Brain microvascular endothelial cell (primary cell): ENCODE measurements around the gene LYVE1.

ENCODE experiments used
- DNase-seq: peaks from one replicate; pipeline ENCODE4 v3.0.0-alpha.2; 2020
- H3K27ac ChIP-seq: fragments of 250-450 bp; sonication (Bioruptor Pico); 2 replicates; pipeline ENCODE4 v1.5.1; 2020; ENCODE audit warnings: mild to moderate bottlenecking, moderate library complexity
- H3K27me3 ChIP-seq: fragments of 250-450 bp; sonication (Bioruptor Pico); replicated peaks from 2 replicates; pipeline ENCODE4 v1.5.1; 2020; ENCODE audit warnings: mild to moderate bottlenecking
- H3K36me3 ChIP-seq: fragments of 250-450 bp; sonication (Bioruptor Pico); replicated peaks from 2 replicates; pipeline ENCODE4 v1.5.1; 2020; ENCODE audit warnings: mild to moderate bottlenecking
- H3K4me3 ChIP-seq: 2 replicates; pipeline ENCODE4 v1.5.1; 2011; ENCODE audit warnings: low read depth, mild to moderate bottlenecking, control low read depth, low read length, moderate library complexity
- in situ Hi-C: cut with HindIII; loops from 2 replicates; pipeline ENCODE4 v1.10.0; 2017; ENCODE audit warnings: low sequenced_read_pairs, low pct_ligation_motif_present
- TF ChIP-seq, protein P1 (sequence below): IDR thresholded peaks from 2 replicates; pipeline ENCODE4 v1.5.1; 2011; ENCODE audit warnings: low read depth, mild to moderate bottlenecking, moderate library complexity, low read length, control low read depth, inconsistent platforms; ENCODE audit errors: missing control alignments

Gene LYVE1, protein sequence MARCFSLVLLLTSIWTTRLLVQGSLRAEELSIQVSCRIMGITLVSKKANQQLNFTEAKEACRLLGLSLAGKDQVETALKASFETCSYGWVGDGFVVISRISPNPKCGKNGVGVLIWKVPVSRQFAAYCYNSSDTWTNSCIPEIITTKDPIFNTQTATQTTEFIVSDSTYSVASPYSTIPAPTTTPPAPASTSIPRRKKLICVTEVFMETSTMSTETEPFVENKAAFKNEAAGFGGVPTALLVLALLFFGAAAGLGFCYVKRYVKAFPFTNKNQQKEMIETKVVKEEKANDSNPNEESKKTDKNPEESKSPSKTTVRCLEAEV

DNA sequence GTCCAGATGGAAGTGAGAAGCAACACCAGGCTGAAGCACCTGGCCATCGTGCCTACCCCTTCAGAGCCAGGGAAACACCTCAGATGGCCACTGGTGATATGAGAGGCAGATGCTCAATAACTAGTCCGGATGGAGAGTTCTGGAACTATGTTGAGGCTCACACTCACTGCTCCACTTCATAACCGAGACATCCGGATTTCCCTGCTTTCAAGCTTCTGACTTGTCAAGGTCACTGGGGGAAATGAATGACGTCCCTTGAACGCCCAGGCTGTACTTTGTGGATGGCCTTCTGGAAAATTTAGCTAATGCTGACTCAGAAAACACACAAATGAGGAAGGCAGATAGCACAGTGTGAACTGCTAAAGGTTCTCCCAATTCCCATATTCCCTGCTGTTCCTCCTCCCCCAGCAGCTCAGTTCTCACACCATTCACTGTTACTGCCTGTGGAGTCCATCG lies at the start of gene LYVE1:
Gene LYVE1, minus strand, starts transcription at position 180 of the 456 bp plus-strand sequence. Its CDS starts 133 bp downstream, at position 47.
- in situ Hi-C loops = no loop called here
- Histone ChIP-seq H3K4me3 (no peak within 1 kb of the TSS), H3K36me3 (no peaks in the 10 kb centered on the region), H3K27me3 (no peaks in the 10 kb centered on the region), H3K27ac (peak within 1 kb of the TSS; percentile 71)
- TF ChIP-seq, protein P1, sequence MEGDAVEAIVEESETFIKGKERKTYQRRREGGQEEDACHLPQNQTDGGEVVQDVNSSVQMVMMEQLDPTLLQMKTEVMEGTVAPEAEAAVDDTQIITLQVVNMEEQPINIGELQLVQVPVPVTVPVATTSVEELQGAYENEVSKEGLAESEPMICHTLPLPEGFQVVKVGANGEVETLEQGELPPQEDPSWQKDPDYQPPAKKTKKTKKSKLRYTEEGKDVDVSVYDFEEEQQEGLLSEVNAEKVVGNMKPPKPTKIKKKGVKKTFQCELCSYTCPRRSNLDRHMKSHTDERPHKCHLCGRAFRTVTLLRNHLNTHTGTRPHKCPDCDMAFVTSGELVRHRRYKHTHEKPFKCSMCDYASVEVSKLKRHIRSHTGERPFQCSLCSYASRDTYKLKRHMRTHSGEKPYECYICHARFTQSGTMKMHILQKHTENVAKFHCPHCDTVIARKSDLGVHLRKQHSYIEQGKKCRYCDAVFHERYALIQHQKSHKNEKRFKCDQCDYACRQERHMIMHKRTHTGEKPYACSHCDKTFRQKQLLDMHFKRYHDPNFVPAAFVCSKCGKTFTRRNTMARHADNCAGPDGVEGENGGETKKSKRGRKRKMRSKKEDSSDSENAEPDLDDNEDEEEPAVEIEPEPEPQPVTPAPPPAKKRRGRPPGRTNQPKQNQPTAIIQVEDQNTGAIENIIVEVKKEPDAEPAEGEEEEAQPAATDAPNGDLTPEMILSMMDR = no peak
- peak; percentile 84 for DNase-seq

DNA sequence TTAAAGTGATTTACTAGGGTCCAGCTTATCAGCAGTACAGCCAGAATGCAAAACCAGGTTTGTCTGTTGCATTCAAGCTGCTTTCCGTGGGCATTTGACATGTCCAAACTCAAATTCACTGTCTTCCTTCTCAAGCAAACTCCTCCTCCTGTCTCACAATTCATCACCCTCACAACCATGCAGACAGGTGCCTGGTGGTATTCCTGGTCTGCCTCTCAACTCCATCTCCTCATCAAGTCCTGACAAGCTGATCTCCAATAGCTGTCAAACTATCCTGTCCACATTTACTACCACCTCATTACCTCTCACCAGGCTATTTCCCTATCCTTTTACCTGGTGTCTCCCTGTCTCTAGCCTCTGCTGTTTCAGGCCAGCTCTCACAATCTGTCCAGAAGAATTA lies 49.1 kb upstream of the LYVE1 start:
- in situ Hi-C loops = no loop called here
- Histone ChIP-seq H3K27ac (no peak overlapping the region), H3K4me3 (no peak overlapping the region), H3K27me3 (no peaks in the 10 kb centered on the region), H3K36me3 (no peaks in the 10 kb centered on the region)
- TF ChIP-seq, protein P1 = no peak
- no peak for DNase-seq

DNA sequence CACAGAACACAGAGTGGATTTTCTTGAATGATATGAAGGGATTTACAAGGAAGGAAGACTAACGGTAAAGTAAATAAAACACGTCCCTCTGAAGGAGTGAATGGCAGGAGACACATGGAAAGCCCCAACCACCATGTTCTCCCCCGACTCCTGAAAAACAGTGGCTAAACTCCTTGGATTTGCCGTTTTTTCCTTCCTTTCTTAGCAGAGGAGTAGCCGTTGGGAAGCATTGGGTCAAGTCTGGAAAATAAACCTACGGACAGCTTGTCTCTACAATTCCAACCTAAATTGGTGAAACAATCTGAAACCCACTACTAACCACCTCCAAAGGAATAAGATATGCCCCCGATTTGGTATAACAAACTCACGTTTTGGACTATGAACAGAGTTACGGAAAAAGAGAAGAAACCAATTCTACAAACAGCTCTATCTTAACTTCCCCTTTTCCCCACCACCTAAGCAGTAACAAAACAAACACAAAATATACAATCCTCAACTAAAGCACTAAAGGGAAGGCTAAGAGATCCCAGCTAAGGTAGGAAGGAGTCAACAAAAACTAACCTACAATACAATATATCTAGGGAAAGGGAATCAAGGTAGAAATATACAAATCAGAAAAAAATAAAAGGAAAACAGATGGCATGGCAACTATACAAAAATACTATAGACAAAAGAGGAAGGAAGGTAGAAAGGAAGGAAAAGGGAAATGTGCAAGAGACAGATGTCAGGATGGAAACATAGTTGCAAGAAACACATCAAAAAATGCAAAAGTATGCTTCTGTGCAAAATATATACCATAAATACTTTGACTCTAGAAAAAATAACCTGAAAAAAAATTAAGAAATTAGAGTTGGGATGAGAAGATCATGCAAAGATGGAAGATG lies 43.8 kb upstream of the LYVE1 start:
- H3K27ac ChIP-seq = no peak overlapping the region
- no peaks in the 10 kb centered on the region for H3K36me3 ChIP-seq
- no peak for DNase-seq
- no peak overlapping the region for H3K4me3 ChIP-seq
- in situ Hi-C loops = no loop called here
- H3K27me3 ChIP-seq = no peaks in the 10 kb centered on the region
- TF ChIP-seq, protein P1 = no peak

DNA sequence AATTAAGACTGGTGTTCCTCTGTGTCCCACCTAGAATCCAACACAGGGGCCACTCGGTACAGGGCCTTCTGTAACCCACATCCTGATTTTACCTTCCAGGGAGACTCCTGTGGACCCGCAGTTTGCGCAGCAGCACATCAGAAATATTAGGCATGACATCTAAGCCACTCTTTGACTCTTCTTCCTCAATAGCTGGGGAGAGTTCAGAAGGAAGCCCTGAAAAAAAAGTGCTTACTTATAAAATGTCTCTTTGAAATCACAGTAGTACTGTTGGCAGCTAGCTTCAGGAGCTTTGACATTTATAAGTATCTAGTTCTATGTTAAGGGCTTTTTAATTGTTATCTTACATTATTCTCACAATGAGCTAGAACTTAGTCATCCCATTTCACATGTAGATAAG lies 41.2 kb upstream of the LYVE1 start:
- in situ Hi-C loops = no loop called here
- Histone ChIP-seq H3K4me3 (no peak overlapping the region), H3K27ac (no peak overlapping the region), H3K27me3 (no peaks in the 10 kb centered on the region), H3K36me3 (no peaks in the 10 kb centered on the region)
- DNase-seq = no peak
- TF ChIP-seq, protein P1 = no peak

DNA sequence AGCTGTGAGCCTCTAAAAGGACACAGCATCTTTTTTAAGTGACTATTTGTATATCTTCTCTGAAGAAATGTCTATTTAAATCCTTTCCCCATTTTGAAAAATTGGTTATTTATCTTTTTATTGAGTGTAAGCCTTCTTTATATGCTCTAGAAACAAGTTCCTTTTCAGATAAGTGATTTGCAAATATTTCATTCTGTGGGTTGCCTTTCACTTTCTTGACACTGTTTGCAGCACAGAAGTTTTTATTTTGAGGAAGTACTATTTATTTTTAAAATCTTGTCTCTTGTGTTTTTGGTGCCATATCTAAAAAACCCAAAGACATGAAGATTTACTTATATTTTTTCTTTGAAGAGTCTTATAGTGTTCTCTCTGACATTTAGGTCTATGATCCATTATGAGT lies 40.1 kb upstream of the LYVE1 start:
- H3K36me3 ChIP-seq = no peaks in the 10 kb centered on the region
- in situ Hi-C loops = no loop called here
- no peak for DNase-seq
- H3K27ac ChIP-seq = no peak overlapping the region
- TF ChIP-seq, protein P1 = no peak
- H3K4me3 ChIP-seq = no peak overlapping the region
- no peaks in the 10 kb centered on the region for H3K27me3 ChIP-seq
